Vagina (tissue), 2 donors: Measurements from ENCODE around the gene DHX34. TPM values are rescaled to one million over a fixed set of nuclear protein-coding genes. Genes with fewer than 3 reads are reported as not detected.

ENCODE experiments used
- DNase-seq, 2 donors: peaks; one replicate each; pipeline ENCODE4 v3.0.0-alpha.2; 2017; ENCODE audit errors: extremely low spot score in 2 of 2
- H3K27ac ChIP-seq: fragments of 200-600 bp; sonication (generic); one replicate; pipeline ENCODE4 v1.5.1; 2019
- H3K27me3 ChIP-seq: fragments of 200-600 bp; sonication (generic); one replicate; pipeline ENCODE4 v1.5.1; 2019
- H3K36me3 ChIP-seq, 2 donors: fragments of 200-600 bp; sonication (generic); one replicate each; pipeline ENCODE4 v1.5.1; 2017 to 2019
- H3K4me1 ChIP-seq: fragments of 200-600 bp; sonication (generic); one replicate; pipeline ENCODE4 v1.5.1; 2019
- H3K4me3 ChIP-seq, 2 donors: fragments of 200-600 bp; sonication (generic); 1 replicate in 1 of 2; 2 replicates in 1 of 2; pipeline ENCODE4 v1.5.1; 2016 to 2019
- H3K9me3 ChIP-seq: fragments of 200-600 bp; sonication (generic); one replicate; pipeline ENCODE4 v1.5.1; 2019
- POLR2A ChIP-seq, 2 donors: fragments of 450-650 bp; IDR thresholded peaks; one replicate each; pipeline ENCODE4 v1.6.1; 2017; ENCODE audit warnings: antibody characterized with exemption in 2 of 2, mild to moderate bottlenecking in 2 of 2, moderate library complexity in 2 of 2
- POLR2AphosphoS5 ChIP-seq, 2 donors: sonication (generic); formaldehyde crosslinking; IDR thresholded peaks; one replicate each; pipeline ENCODE4 v1.9.0; 2017; ENCODE audit warnings: antibody characterized with exemption in 2 of 2, mild to moderate bottlenecking in 2 of 2, low read depth in 1 of 2; ENCODE audit not compliant: insufficient read depth in 1 of 2
- intact Hi-C: fragments of 100-400 bp; cut with DNase I; formaldehyde crosslinking; loops from one replicate; pipeline ENCODE4 v1.15.1; 2023
- total RNA-seq: library from RNA; depleted of rRNA; stranded (reverse); fragments of >200 nt; gene quantifications from one replicate; pipeline ENCODE4 v1.2.3, GENCODE V29; 2016
- TF ChIP-seq, protein P1 (sequence below), 3 experiments: fragments of 450-650 bp in 2 of 3; fragments of 200-600 bp in 1 of 3; sonication (generic) in 1 of 3; IDR thresholded peaks; one replicate each; pipeline ENCODE4 v1.5.1; 2017 to 2019; ENCODE audit warnings: antibody characterized with exemption in 3 of 3, mild to moderate bottlenecking in 2 of 3, moderate library complexity in 2 of 3

The DHX34 gene
- total RNA-seq, 1 donor from 2014 or later, result 15.2 TPM

DNA sequence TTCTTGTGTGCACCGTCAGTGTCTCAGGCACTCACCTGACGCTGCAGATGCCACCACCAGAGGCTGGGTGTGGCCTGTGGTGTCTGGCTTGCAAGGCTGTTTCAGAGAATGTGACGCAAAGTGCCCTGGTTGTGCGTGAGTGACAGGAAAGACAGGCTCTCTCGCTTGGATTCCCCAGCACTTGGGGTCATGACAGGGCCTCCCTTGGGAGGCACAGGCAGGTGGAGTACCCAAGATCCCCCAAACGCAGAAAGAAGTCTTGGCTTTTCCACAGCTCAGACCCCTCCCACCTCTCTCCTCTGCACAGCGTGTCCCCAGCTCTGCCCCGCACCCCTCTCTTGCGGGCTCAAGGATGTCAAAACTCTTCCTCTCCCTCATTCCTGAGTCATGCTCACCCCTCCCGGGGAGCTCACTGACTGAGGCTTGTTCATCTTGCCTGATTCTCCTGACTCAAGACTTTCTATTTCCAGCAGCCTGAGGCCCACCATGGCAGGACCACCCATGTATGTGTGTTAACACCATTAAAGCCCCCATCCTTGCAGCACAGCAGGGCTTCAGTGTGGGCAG, 21.0 kb downstream of the DHX34 start:
- Histone ChIP-seq H3K27ac (no peak overlapping the region), H3K9me3 (no peaks in the 10 kb centered on the region), H3K4me3 (no peak overlapping the region), H3K4me1 (no peaks in the 10 kb centered on the region), H3K36me3 (peaks cover 0 to 68% of the 10 kb centered on the region in 2 donors), H3K27me3 (no peaks in the 10 kb centered on the region)
- DNase-seq, result no peak
- intact Hi-C loops, result no loop called here
- peak in 1 of 2 donors; percentile 42 for TF ChIP-seq POLR2AphosphoS5 (IDR thresholded peaks at IDR 0.05; ENCODE audit: insufficient read depth in 1 of 2, low read depth in 1 of 2)
- TF ChIP-seq, protein P1, sequence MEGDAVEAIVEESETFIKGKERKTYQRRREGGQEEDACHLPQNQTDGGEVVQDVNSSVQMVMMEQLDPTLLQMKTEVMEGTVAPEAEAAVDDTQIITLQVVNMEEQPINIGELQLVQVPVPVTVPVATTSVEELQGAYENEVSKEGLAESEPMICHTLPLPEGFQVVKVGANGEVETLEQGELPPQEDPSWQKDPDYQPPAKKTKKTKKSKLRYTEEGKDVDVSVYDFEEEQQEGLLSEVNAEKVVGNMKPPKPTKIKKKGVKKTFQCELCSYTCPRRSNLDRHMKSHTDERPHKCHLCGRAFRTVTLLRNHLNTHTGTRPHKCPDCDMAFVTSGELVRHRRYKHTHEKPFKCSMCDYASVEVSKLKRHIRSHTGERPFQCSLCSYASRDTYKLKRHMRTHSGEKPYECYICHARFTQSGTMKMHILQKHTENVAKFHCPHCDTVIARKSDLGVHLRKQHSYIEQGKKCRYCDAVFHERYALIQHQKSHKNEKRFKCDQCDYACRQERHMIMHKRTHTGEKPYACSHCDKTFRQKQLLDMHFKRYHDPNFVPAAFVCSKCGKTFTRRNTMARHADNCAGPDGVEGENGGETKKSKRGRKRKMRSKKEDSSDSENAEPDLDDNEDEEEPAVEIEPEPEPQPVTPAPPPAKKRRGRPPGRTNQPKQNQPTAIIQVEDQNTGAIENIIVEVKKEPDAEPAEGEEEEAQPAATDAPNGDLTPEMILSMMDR (IDR thresholded peaks at IDR 0.05), result no peak

DNA sequence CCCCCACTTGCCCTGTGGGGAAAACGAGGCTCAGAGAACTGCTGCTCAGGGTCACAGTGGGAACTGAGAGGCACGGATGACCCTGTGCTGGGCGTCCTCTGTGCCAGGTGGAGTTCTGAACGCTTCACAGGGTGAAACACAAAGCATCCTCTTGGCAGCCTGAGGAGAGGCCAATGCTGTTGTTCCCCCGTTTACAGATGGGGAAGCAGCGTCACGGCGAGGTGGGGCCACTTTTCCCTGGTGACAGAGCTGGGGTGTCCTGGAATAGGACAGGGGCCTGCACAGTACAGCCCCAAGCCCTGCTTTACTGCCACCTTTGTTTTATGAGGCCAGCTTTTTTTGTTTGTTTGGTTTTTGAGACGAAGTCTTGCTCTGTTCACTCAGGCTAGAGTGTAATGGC, 22.1 kb downstream of the DHX34 start:
- no peak for TF ChIP-seq POLR2A (IDR thresholded peaks at IDR 0.05)
- TF ChIP-seq, protein P1 (IDR thresholded peaks at IDR 0.05), result no peak
- TF ChIP-seq POLR2AphosphoS5 (IDR thresholded peaks at IDR 0.05; ENCODE audit: insufficient read depth in 1 of 2, low read depth in 1 of 2), result no peak
- Histone ChIP-seq H3K9me3 (no peaks in the 10 kb centered on the region), H3K27me3 (no peaks in the 10 kb centered on the region), H3K4me1 (no peaks in the 10 kb centered on the region), H3K36me3 (peaks cover 0 to 79% of the 10 kb centered on the region in 2 donors), H3K27ac (no peak overlapping the region), H3K4me3 (no peak overlapping the region)
- DNase-seq, result no peak
- intact Hi-C loops, result no loop called here

DNA sequence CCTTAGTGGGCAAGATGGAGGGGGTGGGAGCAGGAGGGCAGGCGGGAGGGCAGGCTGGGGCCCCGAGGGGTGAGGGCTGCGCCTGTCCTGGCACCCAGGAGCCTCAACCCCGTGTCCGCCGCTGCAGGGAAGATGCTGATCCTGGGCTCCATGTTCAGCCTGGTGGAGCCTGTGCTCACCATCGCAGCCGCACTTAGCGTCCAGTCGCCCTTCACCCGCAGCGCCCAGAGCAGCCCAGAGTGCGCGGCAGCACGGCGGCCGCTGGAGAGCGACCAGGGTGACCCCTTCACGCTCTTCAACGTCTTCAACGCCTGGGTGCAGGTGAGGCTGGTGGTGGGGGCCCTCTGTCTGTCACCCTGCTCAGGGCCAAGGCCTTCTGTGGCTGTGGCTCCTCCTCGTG, 23.5 kb downstream of the DHX34 start:
- Histone ChIP-seq H3K9me3 (no peaks in the 10 kb centered on the region), H3K4me3 (no peak overlapping the region), H3K27ac (no peak overlapping the region), H3K36me3 (peaks cover 0 to 77% of the 10 kb centered on the region in 2 donors), H3K4me1 (no peaks in the 10 kb centered on the region), H3K27me3 (no peaks in the 10 kb centered on the region)
- no peak for TF ChIP-seq POLR2AphosphoS5 (IDR thresholded peaks at IDR 0.05; ENCODE audit: insufficient read depth in 1 of 2, low read depth in 1 of 2)
- no peak for TF ChIP-seq POLR2A (IDR thresholded peaks at IDR 0.05)
- TF ChIP-seq, protein P1 (IDR thresholded peaks at IDR 0.05), result no peak
- intact Hi-C loops, result no loop called here
- DNase-seq, result no peak

DNA sequence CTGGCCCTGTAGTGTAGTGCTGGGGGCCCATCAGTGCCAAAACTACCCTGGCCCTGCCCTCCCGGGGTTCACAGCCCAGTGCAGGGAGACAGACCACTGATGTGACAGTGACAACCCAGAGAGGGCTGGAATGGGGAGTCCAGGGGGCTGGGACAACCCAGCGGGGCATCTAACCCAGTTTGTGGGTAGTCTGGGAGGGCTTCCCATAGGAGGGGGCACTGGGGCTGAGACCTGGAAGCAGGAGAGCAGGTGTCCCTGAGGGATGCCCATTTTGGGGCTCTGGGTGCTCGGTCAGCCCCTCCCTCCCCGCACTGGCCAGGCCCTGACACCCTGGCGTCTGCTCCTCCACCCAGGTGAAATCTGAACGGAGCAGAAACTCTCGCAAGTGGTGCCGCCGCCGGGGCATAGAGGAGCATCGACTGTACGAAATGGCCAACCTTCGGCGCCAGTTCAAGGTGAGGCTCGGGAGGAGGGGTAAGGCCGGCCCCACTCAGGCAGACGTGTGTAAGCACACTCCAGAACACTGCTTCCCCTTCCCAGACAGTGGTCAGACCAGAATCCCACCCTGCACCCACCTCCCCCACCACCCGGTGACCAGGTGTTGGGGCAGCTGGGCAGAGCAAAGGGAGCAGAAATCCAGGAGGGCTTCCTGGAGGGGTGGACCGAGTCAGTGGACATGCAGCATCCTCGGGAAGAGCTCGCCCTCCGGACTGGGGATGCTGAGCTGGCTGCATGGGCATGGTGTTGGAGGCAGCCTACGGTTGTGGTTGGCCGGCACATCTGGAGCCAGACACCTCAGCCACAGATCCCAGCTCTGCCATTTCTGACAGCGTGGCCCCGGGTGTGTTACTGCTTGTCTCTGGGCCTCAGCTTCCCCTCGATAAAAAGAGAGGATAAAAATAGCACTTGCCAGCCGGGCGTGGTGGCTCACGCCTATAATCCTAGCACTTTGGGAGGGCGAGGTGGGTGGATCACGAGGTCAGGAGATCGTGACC, 24.4 kb downstream of the DHX34 start:
- DNase-seq, result no peak
- H3K36me3 ChIP-seq, result peaks cover 0 to 84% of the 10 kb centered on the region in 2 donors
- intact Hi-C loops, result no loop called here
- H3K27me3 ChIP-seq, result no peaks in the 10 kb centered on the region
- H3K4me1 ChIP-seq, result no peaks in the 10 kb centered on the region
- H3K9me3 ChIP-seq, result no peaks in the 10 kb centered on the region
- no peak overlapping the region for H3K4me3 ChIP-seq
- TF ChIP-seq, protein P1 (IDR thresholded peaks at IDR 0.05), result no peak
- no peak for TF ChIP-seq POLR2AphosphoS5 (IDR thresholded peaks at IDR 0.05; ENCODE audit: insufficient read depth in 1 of 2, low read depth in 1 of 2)
- no peak for TF ChIP-seq POLR2A (IDR thresholded peaks at IDR 0.05)
- no peak overlapping the region for H3K27ac ChIP-seq
